Kidney glomerular epithelial cell (primary cell): ENCODE results near the gene DACT2.
A peak's percentile ranks its signal among the peaks of the same experiment; 100 is the strongest.
"Not testable (repeated sequence)": the region's sequence is repeated elsewhere in the genome, so short reads cannot be mapped to it uniquely, and the experiment has no call there.

Experiments
- DNase-seq: peaks from one replicate; lab custom pipeline; 2025; lab: John Stamatoyannopoulos, UW

The DACT2 gene

DNA sequence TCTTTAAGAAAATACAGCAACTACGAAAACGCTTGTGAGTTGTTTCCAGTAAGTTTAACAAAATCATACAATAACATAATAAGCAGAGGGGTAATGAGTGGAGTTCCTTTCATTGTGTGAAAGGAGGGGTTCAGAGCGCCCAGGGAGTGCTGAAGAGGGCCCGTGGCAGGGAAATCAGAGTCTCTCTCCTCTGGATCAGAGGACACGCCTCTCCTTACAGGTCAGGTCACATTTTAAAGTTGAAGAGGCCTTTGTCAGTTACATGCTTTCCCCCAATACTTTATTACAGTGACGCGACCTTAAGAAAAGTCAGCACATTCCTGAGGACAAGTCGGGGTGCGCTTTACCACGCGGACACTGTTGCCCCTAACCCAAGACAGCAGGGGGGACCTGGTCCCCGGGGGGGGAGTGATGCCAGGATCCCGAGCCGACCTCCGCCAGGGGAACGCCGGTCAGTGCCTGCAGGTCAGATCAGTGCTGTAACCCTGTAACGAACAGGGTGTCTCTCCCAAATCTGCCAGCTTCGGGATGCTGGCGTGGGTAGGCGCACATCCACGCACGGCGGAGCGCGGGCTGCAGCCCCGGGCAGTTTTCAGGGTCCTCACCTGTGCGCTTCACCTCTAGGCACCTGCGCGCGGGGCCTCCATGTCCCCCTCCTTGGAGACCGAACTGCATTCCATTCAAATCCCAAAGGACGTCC lies 848 bp downstream of the DACT2 start:
- no peak for DNase-seq

DNA sequence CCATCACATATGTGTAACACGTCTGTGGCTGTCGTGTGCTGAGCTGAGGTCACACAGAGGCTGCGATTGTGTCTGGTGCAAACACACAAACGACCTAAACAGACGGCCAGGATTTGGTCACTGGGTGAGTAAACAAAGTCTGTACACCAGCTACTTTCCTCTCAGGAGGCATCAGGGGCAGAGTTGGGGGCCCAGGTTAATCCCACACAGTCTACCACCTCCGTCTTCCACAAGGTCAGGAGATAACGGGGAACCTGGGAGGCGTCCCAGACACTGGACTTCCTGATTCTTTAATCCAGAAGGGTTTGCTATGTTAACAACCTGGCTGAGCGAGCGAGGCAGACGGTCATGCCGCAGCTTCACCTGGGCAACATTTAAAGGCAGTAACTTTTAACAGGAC lies 1.5 kb downstream of the DACT2 start:
- no peak for DNase-seq

DNA sequence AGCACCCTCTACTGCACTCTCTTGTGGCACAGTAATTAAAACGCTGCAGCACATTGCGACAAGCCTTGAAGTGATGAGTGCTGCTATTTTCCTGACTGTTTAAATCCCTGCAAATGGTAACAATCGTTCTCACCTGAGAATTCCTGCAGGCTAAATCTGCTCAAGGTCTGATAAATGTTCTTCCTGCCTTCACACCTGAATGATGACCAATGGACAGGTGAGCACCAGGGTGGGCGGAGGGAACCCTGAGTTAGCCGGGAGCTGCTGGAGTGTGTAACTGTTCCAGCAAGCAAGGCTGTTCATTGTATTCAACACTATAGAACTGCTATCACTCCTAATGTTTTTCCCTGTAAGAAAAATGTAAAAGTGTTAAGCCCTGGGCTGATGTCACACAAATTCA lies 4.0 kb downstream of the DACT2 start:
- no peak for DNase-seq

DNA sequence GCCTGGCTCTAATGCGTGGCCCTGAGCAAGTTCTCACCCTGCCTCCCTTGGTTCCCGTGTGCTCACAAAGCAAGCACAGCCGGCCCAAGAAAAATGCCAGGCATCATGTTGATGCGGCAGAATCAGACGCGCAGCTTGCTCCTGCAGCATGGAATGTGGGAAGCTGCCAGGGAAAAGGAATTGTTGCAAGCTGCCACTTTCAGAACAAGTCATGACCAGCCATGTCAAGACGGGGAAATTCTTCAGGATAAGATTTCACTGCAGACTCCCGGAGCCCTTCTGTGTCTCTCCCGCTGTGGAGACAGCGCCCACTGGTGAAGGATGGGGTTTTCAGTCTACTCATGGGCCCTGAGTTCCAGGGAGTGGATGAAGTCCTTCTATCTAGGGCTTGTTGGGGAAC lies 4.6 kb downstream of the DACT2 start:
- DNase-seq: peak; percentile 44

DNA sequence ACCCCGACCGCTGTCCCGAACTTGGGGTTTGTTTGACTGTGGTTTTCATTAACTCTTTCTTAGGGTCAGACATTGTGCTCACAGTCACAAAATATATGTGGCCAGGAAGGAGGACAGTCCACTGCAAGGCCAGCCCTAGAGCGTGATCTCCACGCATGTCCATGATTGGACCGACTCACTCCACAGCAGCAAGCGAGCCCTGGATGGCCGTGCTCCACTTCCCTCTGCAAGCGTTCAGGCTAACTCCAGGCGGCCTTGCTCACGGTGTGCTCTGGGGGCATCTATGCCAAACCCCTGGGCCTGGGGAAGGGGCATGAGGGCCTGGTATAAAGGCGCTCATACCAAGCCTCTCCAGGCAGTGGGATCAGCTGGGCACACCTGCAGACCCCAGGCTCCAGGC lies 5.6 kb downstream of the DACT2 start:
- no peak for DNase-seq

DNA sequence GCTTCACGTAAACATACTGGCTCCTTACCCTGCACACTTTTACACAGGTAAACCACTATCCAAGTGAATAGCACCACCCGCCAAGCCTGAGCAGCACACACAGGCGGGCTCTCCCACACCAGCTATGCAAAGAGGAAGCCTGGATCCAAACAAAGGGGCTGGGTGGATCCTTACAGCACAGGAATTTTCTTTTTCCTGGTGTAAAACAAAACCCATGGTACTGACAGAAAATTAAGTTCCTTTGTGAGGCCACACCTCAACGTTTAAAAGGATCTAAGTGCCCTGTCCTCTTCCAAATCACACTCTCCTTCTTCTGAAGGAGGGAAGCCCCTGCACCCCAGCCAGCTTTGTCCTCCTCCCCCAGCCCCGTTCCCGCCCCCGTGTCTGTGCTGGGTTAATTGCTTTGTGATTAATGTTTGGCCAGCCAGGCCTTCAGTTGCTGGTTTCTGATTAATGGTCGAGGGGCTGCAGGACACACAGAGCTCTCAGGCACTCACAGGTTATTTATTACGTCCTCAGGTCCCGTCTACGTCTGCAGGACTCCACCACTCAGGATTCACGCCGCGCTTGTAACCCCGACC lies 6.1 kb downstream of the DACT2 start:
- DNase-seq: peak; percentile 47

DNA sequence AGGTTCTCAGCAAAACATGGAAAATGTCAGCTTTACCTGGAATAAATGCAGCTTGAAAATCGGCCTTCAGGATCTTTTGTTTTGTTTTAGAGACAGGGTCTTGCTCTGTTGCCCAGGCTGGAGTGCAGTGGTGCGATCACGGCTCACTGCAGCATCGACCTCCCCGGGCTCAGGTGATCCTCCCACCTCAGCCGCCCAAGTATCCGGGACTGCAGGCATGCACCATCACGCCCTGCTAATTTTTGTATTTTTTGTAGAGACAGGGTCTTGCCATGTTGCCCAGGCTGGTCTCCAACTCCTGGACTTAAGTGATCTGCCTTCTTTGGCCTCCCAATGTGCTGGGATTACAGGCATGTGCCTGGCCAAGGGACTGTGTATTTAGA lies 7.5 kb downstream of the DACT2 start:
- not testable (repeated sequence) for DNase-seq

DNA sequence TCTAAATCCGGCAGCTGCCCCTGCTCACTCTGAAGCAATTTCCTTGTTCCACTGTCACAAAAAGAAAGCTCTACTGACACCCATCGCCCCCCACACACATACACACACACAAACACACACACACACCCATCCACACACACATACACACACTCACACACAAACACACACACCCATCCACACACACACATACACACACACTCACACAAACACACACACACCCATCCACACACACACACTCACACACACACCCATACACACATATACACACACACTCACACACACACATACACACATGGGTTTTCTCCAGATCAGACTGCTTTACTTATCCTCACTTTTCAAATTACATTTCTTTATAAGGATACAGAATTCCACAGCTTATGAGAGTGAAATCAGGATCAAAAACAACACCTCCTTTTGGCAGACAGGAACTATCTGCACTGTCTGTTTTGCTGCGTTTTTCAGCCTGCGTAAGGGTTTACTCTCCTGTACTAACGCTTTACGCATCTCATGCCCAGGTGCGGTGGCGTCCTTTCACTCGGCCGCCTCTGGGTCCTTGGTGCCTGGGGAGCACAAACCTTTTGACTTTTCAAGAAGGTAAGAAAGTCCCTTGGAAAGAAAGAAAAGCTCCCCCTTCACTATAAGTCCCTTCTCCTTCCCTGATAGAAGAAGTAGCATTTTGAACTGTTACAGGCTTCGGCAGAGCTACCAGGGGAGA lies 8.0 kb downstream of the DACT2 start:
- no peak for DNase-seq

DNA sequence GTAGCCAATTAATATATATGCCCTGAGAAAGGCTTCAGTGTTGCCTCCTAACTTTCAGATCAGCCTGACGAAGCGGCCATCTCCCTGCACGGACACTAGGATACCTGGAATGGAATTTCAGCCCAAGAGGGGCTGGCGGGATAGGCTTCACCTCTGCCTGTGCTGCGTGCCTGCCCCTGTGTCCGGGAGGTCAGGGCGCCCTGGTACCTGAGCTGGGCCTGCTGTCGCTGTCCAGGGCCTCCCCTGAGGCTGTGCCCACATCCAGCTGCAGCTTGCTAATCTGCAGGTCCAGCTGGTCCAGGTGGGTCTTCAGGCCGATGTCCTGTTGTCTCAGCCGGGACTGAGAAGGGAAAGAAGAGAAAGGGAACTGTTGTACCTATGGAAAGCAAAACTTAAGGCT lies 8.6 kb downstream of the DACT2 start:
- no peak for DNase-seq

DNA sequence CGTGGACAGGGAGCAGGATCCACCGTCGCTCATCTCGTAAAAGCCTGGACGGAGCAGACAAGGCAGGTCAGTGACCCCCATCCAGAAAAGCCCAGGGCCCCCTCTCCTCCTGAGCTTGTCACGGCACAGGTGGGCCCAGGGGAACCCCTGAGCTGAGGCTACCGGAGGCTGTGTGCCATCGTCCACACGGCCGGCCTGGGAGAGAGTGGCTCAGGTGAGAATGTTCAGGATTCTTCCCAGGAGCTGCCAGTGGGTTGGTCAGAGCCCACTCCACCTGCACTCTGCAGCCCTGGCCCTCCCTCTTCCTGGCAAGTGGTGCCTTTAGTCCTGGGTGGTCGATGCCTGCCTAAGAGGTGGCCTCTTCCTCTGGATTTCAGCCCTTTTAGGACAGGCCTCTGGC lies 9.2 kb downstream of the DACT2 start:
- no peak for DNase-seq

DNA sequence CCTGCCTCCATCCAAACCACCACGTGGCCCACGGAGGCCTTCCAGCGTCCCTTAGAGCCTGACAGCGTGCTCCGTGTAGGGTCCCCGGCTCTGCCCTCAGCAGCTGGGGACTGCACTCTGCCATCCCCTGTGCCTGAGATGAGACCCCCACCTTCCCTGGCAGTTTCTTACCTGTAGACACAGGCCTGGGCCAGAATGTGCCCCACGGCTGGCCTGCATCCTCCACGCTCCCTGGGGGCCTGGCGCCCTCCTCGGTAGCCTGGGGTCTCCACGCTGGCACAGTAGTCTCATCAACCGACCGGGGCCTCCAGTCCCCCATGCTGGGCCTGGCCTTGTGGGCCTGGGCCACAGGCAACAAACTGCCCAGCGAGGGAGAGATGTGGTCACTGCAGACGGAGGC lies 9.6 kb downstream of the DACT2 start:
- no peak for DNase-seq

DNA sequence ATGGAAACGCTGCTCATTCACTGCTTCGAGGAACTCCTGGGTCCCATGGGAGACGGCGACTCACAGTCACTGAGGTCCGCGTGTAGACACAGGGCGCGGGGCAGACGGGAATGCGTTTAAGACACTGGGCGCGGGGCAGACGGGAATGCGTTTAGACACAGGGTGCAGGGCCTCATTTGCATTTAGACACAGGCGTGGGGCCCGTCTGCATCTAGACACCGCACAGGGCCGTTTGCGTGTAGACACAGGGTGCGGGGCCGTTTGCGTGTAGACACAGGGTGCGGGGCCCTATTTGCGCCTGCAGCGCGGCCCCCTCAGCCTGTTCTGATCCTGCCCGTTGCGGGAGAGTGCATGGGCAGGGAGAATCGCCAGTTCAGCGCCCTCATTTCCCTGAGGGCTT lies 10.4 kb downstream of the DACT2 start:
- DNase-seq: no peak

DNA sequence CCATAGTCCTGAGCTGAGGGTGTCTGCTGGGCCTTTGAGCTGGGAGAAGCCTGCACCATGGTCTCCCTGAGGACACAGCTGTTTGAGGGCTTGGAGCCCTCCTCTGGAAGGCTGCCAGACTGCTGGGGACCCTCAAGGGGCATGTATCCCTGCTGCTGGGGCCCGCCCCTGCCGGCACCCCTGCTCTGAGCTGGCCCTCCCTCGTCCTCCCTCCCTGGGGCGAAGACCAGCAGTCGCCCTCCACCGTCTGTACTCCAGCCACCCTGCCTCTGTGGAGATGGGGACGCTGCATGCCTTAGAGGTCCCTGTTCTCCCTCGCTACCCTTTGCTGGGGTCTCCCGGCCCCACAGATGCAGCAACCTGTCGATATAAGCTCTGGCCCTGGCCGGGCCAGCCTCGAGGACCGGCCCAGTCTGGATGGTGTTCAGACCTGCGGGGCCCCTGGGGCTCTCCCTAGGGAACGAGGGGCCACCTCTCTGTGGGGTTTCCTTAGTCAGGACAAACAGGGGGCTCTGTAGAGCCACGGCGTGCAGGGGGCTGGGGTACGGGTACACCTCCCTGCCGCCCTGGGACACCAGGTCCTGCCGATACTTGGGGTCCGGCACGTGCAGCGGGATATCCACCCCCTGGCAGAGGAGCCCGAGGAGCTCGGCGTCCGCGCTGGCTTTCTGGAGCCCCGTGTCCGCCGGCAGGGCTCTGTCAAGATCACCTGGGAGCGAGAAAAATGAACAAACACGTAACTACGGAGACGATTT lies 11.0 kb downstream of the DACT2 start:
- no peak for DNase-seq

DNA sequence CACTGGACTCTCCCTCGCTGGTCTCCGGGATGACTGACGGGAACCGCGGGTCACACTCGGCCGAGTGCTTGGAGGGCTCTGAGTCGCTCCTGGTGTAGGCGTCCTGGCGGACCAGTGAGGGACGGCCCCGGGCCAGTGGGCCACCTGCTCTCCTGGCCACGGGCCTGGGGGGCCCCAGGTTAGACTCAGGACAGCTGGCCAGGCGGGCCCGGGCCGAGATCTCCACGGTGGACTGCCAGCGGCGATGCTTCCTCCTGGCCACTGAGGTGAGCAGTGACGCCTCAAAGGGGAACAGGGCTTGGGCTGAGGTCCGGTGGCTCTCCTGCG lies 11.9 kb downstream of the DACT2 start:
- no peak for DNase-seq

DNA sequence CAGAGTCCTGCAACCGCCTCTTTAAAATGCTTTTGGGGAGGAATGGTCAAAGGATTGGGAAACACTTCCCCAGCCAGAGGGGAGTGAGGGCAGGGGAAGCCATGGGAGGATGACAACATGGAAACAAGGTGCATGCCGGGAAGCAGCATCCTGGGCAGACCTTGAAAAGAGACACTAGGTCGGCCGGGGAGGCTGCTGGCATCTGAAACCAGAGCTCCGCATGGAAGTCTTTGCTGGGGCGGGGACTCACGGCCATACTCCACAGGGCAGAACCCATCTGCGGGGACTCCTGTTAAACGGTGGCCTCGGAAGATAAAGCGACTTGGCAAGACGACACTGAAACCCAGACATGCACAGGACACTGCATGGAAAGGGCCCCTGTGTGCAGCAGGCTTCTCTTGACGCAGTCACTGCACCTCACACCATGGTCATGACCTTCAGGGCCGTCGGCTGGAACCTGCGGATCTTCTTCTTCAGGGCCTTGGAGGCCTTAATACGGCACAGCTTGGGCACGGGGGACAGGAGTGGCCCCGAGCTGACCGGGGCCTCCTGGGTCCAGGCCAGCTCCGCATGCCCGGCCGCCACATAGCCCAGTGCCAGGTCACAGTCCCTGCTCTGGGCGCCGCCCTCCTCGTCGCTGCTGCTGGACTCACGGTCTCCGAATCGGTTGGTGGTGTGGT lies 12.4 kb downstream of the DACT2 start:
- no peak for DNase-seq

DNA sequence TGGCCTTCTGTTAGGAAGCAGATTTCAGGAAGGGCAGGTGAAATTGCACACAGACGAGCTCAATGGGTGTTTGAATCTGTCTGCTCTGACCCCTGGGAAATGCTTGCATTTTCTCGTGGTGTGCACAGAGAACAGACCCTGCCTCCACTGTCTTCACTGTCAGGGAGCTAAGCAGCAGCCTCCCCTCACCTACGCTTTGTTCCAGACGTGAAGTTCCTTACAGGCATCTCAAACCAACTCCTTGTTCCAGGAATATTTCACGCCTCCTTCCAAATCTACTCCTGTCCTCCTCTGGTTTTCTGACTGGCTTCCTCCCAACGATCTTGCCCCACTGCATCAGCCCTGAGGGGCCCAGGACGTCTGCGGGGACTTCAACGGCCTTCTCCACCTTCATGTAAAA lies 13.7 kb downstream of the DACT2 start:
- DNase-seq: no peak

DNA sequence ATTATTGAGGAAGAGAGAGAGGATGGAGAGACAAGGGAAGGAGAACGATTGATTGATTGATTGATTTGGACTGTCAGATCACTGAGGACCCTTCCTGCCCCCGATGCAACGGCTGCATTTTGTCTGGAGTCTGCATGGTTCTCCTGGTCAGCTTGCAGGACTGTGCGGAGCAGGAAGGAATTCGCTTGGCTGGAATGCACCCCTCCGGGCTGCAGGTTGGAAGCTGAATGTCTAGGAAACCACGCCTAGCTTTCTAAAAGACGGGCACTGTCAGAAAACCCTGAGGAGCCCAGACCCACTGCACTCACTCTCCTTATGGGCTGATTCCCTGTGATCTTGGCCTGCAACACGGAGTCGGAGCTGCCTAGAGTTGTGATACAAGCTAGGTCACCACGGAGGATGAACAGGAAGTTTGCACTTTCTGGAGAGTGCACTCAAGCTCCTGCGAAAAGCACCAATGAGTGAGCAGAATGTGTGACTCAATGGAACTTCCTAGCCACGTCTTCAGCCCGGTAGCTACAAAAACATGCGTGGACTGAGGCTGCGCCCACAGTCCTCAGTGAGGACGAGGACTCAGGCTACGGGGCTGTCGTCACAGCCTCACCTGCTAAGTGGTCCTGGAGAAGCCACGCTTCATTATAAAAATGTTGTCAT lies 14.4 kb downstream of the DACT2 start:
- DNase-seq: no peak

DNA sequence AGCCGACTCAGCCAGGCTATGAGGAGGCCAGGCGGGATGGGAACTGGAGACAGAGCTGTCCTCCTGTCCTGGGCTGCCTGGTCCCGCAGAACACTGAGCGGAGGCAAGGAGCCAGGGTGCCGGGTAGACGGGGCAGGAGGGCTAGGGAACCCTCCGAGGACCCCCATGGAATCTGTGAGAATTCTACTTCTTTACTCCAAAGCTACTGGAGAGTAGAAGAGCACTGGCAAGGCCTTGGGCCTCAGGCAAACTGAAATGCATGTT lies 14.9 kb downstream of the DACT2 start:
- no peak for DNase-seq

DNA sequence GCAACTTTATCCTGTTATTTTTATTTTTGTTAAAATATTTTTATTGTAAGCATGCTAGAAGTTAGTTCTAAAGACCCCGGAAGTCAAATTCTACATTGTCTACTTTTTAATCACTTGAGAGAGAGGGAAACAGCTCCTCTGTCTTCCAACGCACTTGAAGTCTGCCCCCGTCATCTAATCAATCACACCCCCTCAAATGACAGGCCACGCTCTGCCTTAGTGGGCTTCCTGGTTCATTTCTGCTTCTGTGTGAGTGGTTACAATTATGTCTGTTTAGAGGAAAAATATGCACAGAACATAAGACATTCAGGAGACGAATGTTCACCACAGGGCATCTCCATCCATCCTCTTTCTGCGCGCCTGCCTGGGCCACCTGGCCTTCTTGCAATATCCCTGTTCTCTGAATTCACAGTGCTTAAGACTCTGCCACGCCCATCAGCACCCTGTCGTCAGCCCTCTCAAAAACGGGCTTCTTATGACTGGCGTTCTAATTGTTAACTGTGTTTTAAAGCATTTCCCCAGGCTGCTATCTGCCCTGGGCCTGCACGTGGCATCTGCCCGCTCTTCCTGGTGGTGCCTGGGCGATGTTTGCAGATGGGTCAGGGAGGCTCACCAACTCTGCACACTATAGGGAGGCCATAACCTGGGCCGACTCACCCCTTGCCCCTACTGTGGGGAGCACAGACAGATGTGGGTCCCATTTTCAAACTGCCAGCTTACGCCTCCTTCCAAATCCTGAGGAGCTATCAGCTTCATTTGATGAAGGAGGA lies 15.4 kb downstream of the DACT2 start:
- DNase-seq: no peak

DNA sequence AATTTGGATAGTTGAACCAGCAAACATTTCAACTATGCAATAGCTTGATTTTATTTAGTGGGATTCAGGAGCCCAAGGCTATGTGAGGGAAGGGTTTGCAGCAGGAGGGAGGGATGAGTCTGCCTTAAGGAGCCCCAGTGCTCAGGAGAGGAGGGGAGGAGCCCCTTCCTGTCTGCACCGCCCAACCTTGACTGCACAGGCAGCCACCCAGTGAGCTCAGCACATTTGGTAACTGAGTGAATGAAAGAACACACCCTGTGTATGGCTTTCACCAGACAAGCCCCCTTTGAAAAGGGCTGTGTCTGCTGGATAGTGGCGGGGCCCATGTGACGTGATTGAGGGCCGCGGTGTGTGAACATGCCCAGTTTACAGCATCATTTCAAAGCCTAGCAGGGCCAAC lies 17.0 kb downstream of the DACT2 start:
- DNase-seq: peak; percentile 31

DNA sequence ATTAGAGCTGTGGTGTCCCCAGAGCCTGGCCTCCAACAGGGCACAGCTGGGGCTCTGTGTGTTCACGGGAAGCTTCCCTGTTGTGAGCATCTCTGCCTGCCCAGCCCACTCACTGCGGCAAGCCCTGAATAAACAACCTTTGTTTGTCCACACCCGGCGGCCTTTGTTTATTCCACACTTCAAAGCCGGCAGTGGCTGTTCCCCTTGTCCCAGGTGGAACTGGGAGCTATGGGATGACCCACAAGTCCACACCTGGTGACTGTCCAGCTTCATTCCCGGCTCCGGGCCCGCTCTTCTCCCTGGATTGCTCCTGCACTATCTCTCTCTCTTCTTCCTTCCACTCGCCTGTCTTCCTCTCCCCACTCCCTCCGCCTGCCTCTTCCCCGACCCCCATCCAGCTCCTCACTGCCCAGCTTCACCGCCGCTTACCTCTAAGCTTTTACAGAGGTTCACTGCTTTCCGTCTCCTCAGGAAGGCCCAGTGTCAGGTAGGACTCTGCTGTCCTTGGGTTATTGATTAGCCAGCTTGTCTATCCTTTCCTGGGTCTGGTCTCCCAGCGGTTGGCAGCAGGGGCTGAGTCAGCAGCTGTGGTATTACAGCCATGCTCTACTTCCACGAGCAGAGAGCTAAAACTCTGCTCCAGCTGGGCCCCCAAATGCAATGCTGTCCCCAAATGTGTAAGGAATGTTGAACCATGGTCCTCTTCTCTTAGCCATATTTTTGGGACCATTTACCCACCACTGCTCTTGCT lies 17.8 kb downstream of the DACT2 start:
- peak; percentile 42 for DNase-seq
